ENCODE data around the gene AHRR. TPM values are rescaled to one million over a fixed set of nuclear protein-coding genes. Genes with fewer than 3 reads are reported as not detected.
"Not testable (repeated sequence)": the region's sequence is repeated elsewhere in the genome, so short reads cannot be mapped to it uniquely, and the experiment has no call there.

Gene AHRR
- total RNA-seq, 1 donor: 0.31 TPM

- Histone ChIP-seq H3K4me3 (ENCODE audit: low read length) (no peak overlapping the region), H3K4me1 (ENCODE audit: insufficient read depth, low read length) (peaks cover 11% of the 10 kb centered on the region), H3K9me3 (ENCODE audit: low read depth, low read length) (no peaks in the 10 kb centered on the region), H3K27me3 (ENCODE audit: insufficient read depth, low read length) (no peaks in the 10 kb centered on the region)
These were observed 34.4 kb downstream of the AHRR start for GRCh38 chr5:355958-356357.

DNA sequence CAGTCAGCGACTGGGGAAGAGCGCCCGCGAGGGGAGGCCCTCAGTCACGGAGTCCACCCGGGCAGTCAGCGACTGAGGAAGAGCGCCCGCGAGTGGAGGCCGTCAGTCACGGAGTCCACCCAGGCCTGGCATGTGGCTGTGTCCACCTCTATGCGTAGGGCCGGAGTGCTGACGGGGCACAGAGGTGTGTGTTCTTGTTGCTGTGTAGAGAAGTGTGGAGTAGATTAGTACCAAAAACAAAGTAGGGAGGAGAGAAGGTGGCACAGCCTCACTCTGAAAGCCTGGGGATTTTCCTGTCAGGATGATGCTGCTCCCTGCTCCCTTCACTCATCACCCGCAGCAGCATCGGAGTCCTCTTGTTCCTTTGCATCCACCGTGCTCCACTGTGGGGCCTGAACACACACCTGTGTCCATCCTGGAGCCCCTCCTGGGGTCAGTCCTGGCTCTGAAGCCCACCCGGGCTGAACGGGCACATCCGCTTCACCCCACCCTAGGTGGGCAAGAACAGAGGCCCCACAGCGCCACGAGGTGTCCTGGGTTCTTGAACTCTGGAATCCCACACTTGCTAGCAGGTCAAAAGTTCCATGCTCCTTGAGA is 37.9 kb downstream of the AHRR start:
- peaks cover 11% of the 10 kb centered on the region for H3K4me1 ChIP-seq (ENCODE audit: insufficient read depth, low read length)
- H3K27me3 ChIP-seq (ENCODE audit: insufficient read depth, low read length): no peaks in the 10 kb centered on the region
- no peaks in the 10 kb centered on the region for H3K9me3 ChIP-seq (ENCODE audit: low read depth, low read length)
- no peak overlapping the region for H3K4me3 ChIP-seq (ENCODE audit: low read length)

- Histone ChIP-seq H3K9me3 (ENCODE audit: low read depth, low read length) (peaks cover 10% of the 10 kb centered on the region), H3K4me3 (ENCODE audit: low read length) (no peak overlapping the region), H3K27me3 (ENCODE audit: insufficient read depth, low read length) (peaks cover 2% of the 10 kb centered on the region), H3K4me1 (ENCODE audit: insufficient read depth, low read length) (peaks cover 11% of the 10 kb centered on the region)
These were observed 38.9 kb downstream of the AHRR start for GRCh38 chr5:360257-361027.

GRCh38 chr5:362189-362588 is 40.7 kb downstream of the AHRR start:
- peaks cover 13% of the 10 kb centered on the region for H3K9me3 ChIP-seq (ENCODE audit: low read depth, low read length)
- peaks cover 11% of the 10 kb centered on the region for H3K4me1 ChIP-seq (ENCODE audit: insufficient read depth, low read length)
- peaks cover 2% of the 10 kb centered on the region for H3K27me3 ChIP-seq (ENCODE audit: insufficient read depth, low read length)
- no peak overlapping the region for H3K4me3 ChIP-seq (ENCODE audit: low read length)

GRCh38 chr5:362978-363765 is 41.7 kb downstream of the AHRR start:
- Histone ChIP-seq H3K4me1 (ENCODE audit: insufficient read depth, low read length) (peaks cover 11% of the 10 kb centered on the region), H3K27me3 (ENCODE audit: insufficient read depth, low read length) (peaks cover 2% of the 10 kb centered on the region), H3K9me3 (ENCODE audit: low read depth, low read length) (peaks cover 13% of the 10 kb centered on the region), H3K4me3 (ENCODE audit: low read length) (no peak overlapping the region)

DNA sequence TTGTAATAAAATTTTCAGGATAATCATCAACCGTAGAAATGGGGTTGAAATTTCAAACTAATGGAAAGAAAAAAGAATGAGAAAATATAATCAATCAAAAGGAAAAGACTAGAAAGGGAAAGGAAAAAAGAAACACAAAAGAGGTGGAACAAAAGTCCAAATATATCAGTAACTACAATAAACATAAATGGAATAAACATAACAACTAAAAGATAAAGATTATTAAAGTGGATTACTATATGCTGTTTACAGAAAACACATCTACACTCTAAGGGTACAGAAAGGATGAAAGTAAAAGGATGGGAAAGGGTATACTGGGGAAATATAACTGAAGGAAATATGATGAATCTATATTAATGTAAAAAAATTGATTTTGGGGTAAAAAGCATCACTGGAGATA is 43.0 kb downstream of the AHRR start:
- peaks cover 2% of the 10 kb centered on the region for H3K27me3 ChIP-seq (ENCODE audit: insufficient read depth, low read length)
- H3K4me3 ChIP-seq (ENCODE audit: low read length): no peak overlapping the region
- peaks cover 21% of the 10 kb centered on the region for H3K4me1 ChIP-seq (ENCODE audit: insufficient read depth, low read length)
- H3K9me3 ChIP-seq (ENCODE audit: low read depth, low read length): peaks cover 13% of the 10 kb centered on the region

DNA sequence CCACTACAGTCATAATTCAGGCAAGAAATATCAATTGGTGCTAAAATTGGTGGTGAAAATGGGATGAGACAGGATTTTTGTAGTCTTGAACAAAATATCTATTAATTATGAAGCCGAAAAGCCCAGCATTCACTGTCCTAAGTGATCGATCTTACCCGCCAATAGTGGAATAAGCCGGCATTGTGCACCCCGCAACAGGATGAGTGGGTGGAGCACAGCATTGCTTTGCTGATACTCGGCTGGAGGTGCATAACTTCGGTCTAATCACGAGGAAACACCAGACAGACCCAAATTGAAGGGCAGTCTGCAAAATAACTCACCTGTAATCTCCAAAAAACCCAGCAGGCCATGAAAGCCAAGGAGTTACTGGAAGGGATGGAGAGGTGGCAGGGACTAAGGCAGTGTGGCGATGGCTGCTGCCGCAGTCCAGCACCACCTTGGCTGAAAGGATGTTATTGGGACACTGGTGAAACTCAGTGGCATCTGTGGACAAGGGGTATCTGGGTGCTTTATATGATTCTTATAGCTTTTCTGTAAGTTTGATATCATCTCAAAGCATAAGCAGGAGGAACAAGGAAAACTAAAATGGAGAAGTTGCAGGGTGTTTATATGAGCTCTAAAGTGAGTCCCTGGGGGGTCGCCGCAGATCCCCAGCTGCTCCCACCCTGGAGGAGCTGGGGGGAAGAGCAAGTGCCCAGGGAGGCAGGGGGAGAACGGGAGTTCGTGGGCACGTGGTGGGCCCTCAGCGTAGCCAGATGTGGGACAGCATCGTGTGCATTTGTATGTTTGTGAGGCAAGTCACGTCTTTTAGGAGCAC is 45.2 kb downstream of the AHRR start:
- no peak overlapping the region for H3K4me3 ChIP-seq (ENCODE audit: low read length)
- peaks cover 12% of the 10 kb centered on the region for H3K4me1 ChIP-seq (ENCODE audit: insufficient read depth, low read length)
- H3K9me3 ChIP-seq (ENCODE audit: low read depth, low read length): peaks cover 13% of the 10 kb centered on the region
- peaks cover 2% of the 10 kb centered on the region for H3K27me3 ChIP-seq (ENCODE audit: insufficient read depth, low read length)

GRCh38 chr5:367358-368130 is 46.0 kb downstream of the AHRR start:
- H3K27me3 ChIP-seq (ENCODE audit: insufficient read depth, low read length): peaks cover 2% of the 10 kb centered on the region
- H3K9me3 ChIP-seq (ENCODE audit: low read depth, low read length): peaks cover 13% of the 10 kb centered on the region
- no peak overlapping the region for H3K4me3 ChIP-seq (ENCODE audit: low read length)
- H3K4me1 ChIP-seq (ENCODE audit: insufficient read depth, low read length): peaks cover 12% of the 10 kb centered on the region

DNA sequence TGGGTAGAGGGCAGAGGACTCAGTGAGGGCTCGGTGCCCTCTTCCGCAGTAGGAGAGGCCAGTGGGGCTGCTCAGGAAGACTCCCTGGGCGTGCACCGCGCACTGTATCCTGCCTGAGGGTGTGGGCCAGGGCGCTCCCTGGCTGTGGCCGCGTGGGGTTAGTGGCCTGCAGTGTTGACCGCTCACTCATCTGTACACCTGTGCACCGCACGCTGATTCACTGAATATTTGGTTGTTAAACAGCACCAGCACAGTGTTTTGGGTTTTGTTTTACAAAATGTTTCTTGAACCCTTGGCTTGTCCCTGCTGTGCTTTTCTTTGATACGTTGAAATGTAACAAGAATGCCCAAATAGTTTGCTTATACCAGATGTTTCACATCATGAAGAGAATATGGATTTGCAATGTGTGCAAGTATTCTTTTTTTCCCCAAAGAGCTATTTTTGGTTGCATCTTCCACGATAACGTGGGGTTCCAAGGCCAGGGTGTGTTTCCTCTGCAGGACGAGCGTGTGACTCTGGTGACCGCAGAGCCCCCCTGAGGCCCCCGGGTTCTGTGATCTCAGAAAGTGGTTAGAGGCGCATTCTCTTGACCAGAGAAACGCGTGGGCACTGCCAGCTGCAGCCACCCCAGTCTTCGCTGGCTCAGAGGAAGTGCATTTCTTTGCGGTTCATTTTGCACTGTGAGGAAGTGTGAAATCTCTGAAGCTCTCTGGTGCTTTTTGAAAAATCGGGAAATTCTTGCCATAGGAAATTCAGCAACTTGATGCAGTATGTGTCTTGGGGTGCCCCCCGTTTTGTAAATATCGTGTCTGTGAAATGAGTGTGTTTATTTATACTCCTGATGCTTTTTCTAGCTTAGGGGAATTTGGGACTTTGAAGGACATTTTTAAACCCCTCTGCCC is 46.9 kb downstream of the AHRR start:
- H3K4me1 ChIP-seq (ENCODE audit: insufficient read depth, low read length): peaks cover 12% of the 10 kb centered on the region
- H3K27me3 ChIP-seq (ENCODE audit: insufficient read depth, low read length): peaks cover 9% of the 10 kb centered on the region
- peaks cover 13% of the 10 kb centered on the region for H3K9me3 ChIP-seq (ENCODE audit: low read depth, low read length)
- no peak overlapping the region for H3K4me3 ChIP-seq (ENCODE audit: low read length)

DNA sequence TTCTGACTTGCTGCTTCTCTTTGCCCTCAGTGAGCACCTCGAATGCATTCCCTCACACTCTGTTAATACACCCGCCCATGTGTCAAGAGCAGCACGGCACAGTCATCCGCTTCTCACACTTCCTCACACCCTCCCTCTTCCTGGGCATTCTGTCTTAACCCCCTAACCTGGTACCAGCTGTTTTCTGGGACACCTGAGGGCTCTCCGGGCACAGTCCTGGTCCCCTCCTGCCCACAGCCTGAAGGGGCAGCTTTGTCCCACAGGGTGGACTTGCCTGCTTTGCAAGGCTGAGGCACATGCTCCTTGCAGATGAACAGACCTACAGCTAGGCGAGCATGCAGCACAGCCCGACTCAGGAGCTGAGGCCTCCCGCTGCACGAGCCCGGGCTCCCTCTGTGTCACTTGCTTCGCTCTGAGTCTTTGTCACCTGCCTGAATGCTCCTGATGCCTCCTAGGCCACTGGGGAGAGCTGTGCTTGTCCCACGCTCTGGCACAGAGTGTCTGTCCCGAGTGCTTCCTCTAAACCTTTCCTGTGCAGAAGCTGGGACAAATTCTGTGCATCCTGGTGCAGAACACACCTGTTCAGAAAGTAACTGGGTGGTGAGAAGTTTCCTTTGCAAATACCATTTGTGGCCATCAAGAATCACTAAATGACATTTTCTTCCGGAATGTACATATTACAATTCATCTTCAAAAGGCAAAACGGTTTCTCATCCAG is 47.8 kb downstream of the AHRR start:
- no peak overlapping the region for H3K4me3 ChIP-seq (ENCODE audit: low read length)
- H3K4me1 ChIP-seq (ENCODE audit: insufficient read depth, low read length): peaks cover 12% of the 10 kb centered on the region
- peaks cover 13% of the 10 kb centered on the region for H3K9me3 ChIP-seq (ENCODE audit: low read depth, low read length)
- H3K27me3 ChIP-seq (ENCODE audit: insufficient read depth, low read length): peaks cover 11% of the 10 kb centered on the region

GRCh38 chr5:369869-370236 is 48.3 kb downstream of the AHRR start:
- H3K9me3 ChIP-seq (ENCODE audit: low read depth, low read length); H3K4me3 ChIP-seq (ENCODE audit: low read length): not testable (repeated sequence)
- Histone ChIP-seq H3K4me1 (ENCODE audit: insufficient read depth, low read length) (peaks cover 12% of the 10 kb centered on the region), H3K27me3 (ENCODE audit: insufficient read depth, low read length) (peaks cover 14% of the 10 kb centered on the region)

- H3K9me3 ChIP-seq (ENCODE audit: low read depth, low read length): peaks cover 3% of the 10 kb centered on the region
- H3K4me1 ChIP-seq (ENCODE audit: insufficient read depth, low read length): peaks cover 12% of the 10 kb centered on the region
- peaks cover 11% of the 10 kb centered on the region for H3K27me3 ChIP-seq (ENCODE audit: insufficient read depth, low read length)
- no peak overlapping the region for H3K4me3 ChIP-seq (ENCODE audit: low read length)
These were observed 48.9 kb downstream of the AHRR start for GRCh38 chr5:370311-370958.

Measured in mononuclear cell (primary cell).